ENCODE results near the gene DIP2B.

GRCh38 chr12:50647479-50647878 is 142.7 kb downstream of the DIP2B start:
- TF ChIP-seq CTCF (conservative IDR thresholded peaks at IDR 0.05) (no peak), EZH2 (IDR thresholded peaks at IDR 0.05; ENCODE audit: low read depth) (no peak)

Measured in PC-9 (cell line).